Kidney (tissue), 14 donors: ENCODE measurements around the gene LRRC32. TPM values are rescaled to one million over a fixed set of nuclear protein-coding genes. Genes with fewer than 3 reads are reported as not detected.

Source experiments
- DNase-seq, 5 donors: peaks; one replicate each; pipeline ENCODE4 v3.0.0-alpha.2; 2013 to 2020
- FAIRE-seq: peaks from 2 replicates; lab custom pipeline; 2012; peaks lifted over from hg19 to GRCh38; lab: Jason Lieb, UNC
- H3K27ac ChIP-seq, 2 donors: one replicate each; pipeline ENCODE4 v1.7.0; 2013; ENCODE audit warnings: low read depth in 2 of 2, low read length in 2 of 2, inconsistent platforms in 1 of 2
- H3K27me3 ChIP-seq: one replicate; pipeline ENCODE4 v1.7.1; 2013; ENCODE audit warnings: low read length, inconsistent platforms; ENCODE audit not compliant: control insufficient read depth, insufficient read depth
- H3K36me3 ChIP-seq, 3 donors: one replicate each; pipeline versions ENCODE4 v1.7.0 to v1.7.1; 2013; ENCODE audit warnings: low read length in 3 of 3, control low read depth in 1 of 3, inconsistent platforms in 1 of 3; ENCODE audit not compliant: insufficient read depth in 3 of 3, control insufficient read depth in 2 of 3
- H3K4me1 ChIP-seq, 3 donors: one replicate each; pipeline versions ENCODE4 v1.7.0 to v1.7.1; 2013; ENCODE audit warnings: low read length in 3 of 3, inconsistent platforms in 1 of 3, low read depth in 1 of 3; ENCODE audit not compliant: control insufficient read depth in 2 of 3, insufficient read depth in 2 of 3
- H3K4me3 ChIP-seq, 3 donors: one replicate each; pipeline versions ENCODE4 v1.7.0 to v1.8.1; 2013; ENCODE audit warnings: low read length in 3 of 3, control low read depth in 1 of 3, inconsistent platforms in 1 of 3
- H3K9ac ChIP-seq, 3 donors: one replicate each; pipeline versions ENCODE4 v1.7.0 to v1.7.1; 2013; ENCODE audit warnings: low read length in 3 of 3, control low read depth in 1 of 3, inconsistent platforms in 1 of 3
- H3K9me3 ChIP-seq, 3 donors: one replicate each; pipeline versions ENCODE4 v1.7.0 to v1.7.1; 2013; ENCODE audit warnings: low read length in 3 of 3, control low read depth in 1 of 3, inconsistent platforms in 1 of 3; ENCODE audit not compliant: control insufficient read depth in 2 of 3, insufficient read depth in 1 of 3
- intact Hi-C: fragments of 100-400 bp; cut with DNase I; formaldehyde crosslinking; loops from one replicate; pipeline ENCODE4 v1.11.1; 2022
- polyA plus RNA-seq: library from polyadenylated mRNA; stranded (reverse); fragments of 350-450 nt; fragmentation: Illumina TruSeq; extraction: RNeasy Lipid Tissue Mini Kit (QIAGEN cat#74804); gene quantifications from one replicate; pipeline ENCODE4 v1.2.3, GENCODE V29; 2014; ENCODE audit warnings: low read depth, low replicate concordance; ENCODE audit not compliant: insufficient read depth
- total RNA-seq: library from RNA; stranded (reverse); fragmentation: NEBNext Ultra II Directional; extraction: Animal tissue kit (Norgen Biotek cat#: 25700); gene quantifications from one replicate; pipeline ENCODE4 v1.2.1, GENCODE V29; 2021
- TF ChIP-seq, protein P1 (sequence below): IDR thresholded peaks from 3 replicates; pipeline ENCODE4 v1.5.1; 2012; ENCODE audit warnings: mild to moderate bottlenecking, moderate library complexity, borderline replicate concordance; ENCODE audit not compliant: insufficient read depth; ENCODE audit errors: extremely low read depth
- donor health status: control.
- donor health status: control.
- donor health status: control.
- donor health status: control.
- donor health status: control.
- donor health status: DM: yes; HTN: yes; CAD: no.
- donor health status: Normal renal cell carcinoma (clear cell type).

The LRRC32 gene
- total and polyA plus RNA-seq, 2 donors from 2014 or later, result 105 to 136 TPM

GRCh38 chr11:76614471-76615179, 55.9 kb downstream of the LRRC32 start:
- Histone ChIP-seq H3K4me3 (no peak overlapping the region), H3K27me3 (no peaks in the 10 kb centered on the region), H3K27ac (peak overlapping the region; percentile 63 to 79), H3K36me3 (no peaks in the 10 kb centered on the region), H3K9me3 (no peaks in the 10 kb centered on the region), H3K4me1 (peaks cover 0 to 10% (median 0%) of the 10 kb centered on the region in 3 donors), H3K9ac (no peak overlapping the region)
- intact Hi-C loops, result no loop called here
- peak in 2 of 5 donors; percentile 27 to 76 for DNase-seq
- TF ChIP-seq, protein P1, sequence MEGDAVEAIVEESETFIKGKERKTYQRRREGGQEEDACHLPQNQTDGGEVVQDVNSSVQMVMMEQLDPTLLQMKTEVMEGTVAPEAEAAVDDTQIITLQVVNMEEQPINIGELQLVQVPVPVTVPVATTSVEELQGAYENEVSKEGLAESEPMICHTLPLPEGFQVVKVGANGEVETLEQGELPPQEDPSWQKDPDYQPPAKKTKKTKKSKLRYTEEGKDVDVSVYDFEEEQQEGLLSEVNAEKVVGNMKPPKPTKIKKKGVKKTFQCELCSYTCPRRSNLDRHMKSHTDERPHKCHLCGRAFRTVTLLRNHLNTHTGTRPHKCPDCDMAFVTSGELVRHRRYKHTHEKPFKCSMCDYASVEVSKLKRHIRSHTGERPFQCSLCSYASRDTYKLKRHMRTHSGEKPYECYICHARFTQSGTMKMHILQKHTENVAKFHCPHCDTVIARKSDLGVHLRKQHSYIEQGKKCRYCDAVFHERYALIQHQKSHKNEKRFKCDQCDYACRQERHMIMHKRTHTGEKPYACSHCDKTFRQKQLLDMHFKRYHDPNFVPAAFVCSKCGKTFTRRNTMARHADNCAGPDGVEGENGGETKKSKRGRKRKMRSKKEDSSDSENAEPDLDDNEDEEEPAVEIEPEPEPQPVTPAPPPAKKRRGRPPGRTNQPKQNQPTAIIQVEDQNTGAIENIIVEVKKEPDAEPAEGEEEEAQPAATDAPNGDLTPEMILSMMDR, result no peak
- no peak for FAIRE-seq

GRCh38 chr11:76613901-76614300, 56.6 kb downstream of the LRRC32 start:
- Histone ChIP-seq H3K4me3 (no peak overlapping the region), H3K9me3 (no peaks in the 10 kb centered on the region), H3K9ac (no peak overlapping the region), H3K4me1 (peaks cover 0 to 10% (median 0%) of the 10 kb centered on the region in 3 donors), H3K36me3 (no peaks in the 10 kb centered on the region), H3K27ac (peak overlapping the region in 1 of 2 donors; percentile 63), H3K27me3 (no peaks in the 10 kb centered on the region)
- TF ChIP-seq, protein P1, result no peak
- intact Hi-C loops, result no loop called here
- peak in 1 of 5 donors; percentile 5 for DNase-seq
- FAIRE-seq, result no peak

GRCh38 chr11:76612226-76612625, 58.3 kb downstream of the LRRC32 start:
- Histone ChIP-seq H3K9me3 (no peaks in the 10 kb centered on the region), H3K36me3 (no peaks in the 10 kb centered on the region), H3K27ac (no peak overlapping the region), H3K9ac (no peak overlapping the region), H3K4me3 (no peak overlapping the region), H3K27me3 (no peaks in the 10 kb centered on the region), H3K4me1 (peaks cover 0 to 10% (median 0%) of the 10 kb centered on the region in 3 donors)
- DNase-seq (no peak), FAIRE-seq (no peak)
- intact Hi-C loops, result no loop called here
- TF ChIP-seq, protein P1, result no peak
